Activated B cell treated with CpG ODN at 0.5 μM for 24 hours (primary cell): ENCODE results near the gene HCCS. TPM values are rescaled to one million over a fixed set of nuclear protein-coding genes. Genes with fewer than 3 reads are reported as not detected.

Source experiments
- ATAC-seq: fragments of 200-7000 bp; cut with Tn5 transposase; one replicate; pipeline ENCODE4 v1.10.0; 2021; ENCODE audit warnings: low read depth, mild to moderate bottlenecking, moderate library complexity
- CTCF ChIA-PET: fragments of 350-600 bp; sonication (Branson Sonifier 250); formaldehyde crosslinking; loops from one replicate; lab custom pipeline; 2021; ENCODE audit warnings: antibody characterized with exemption; lab: Charles Lee
- POLR2A ChIA-PET: fragments of 350-600 bp; sonication (Branson Sonifier 250); formaldehyde crosslinking; loops from one replicate; lab custom pipeline; 2021; ENCODE audit warnings: antibody characterized with exemption; lab: Charles Lee
- DNase-seq: peaks from one replicate; pipeline ENCODE4 v3.0.0; 2022
- H3K27ac Mint-ChIP-seq: one replicate; pipeline ENCODE4 v1.8.0; 2020; ENCODE audit warnings: mixed read lengths
- H3K27me3 Mint-ChIP-seq: one replicate; pipeline ENCODE4 v1.8.0; 2021; ENCODE audit warnings: mixed read lengths
- H3K36me3 Mint-ChIP-seq: one replicate; pipeline ENCODE4 v1.8.0; 2021; ENCODE audit warnings: low read depth, mixed read lengths
- H3K4me1 Mint-ChIP-seq: one replicate; pipeline ENCODE4 v1.8.0; 2021; ENCODE audit warnings: mixed read lengths
- H3K4me3 Mint-ChIP-seq: one replicate; pipeline ENCODE4 v1.8.0; 2020; ENCODE audit warnings: mild to moderate bottlenecking, mixed read lengths
- H3K9me3 Mint-ChIP-seq: one replicate; pipeline ENCODE4 v1.8.0; 2020; ENCODE audit warnings: mixed read lengths
- CTCF ChIP-seq: fragments of 200-600 bp; IDR thresholded peaks from one replicate; pipeline ENCODE4 v1.8.0; 2022; ENCODE audit warnings: antibody characterized with exemption, mild to moderate bottlenecking
- intact Hi-C: fragments of 100-400 bp; cut with micrococcal nuclease; formaldehyde crosslinking; loops from one replicate; pipeline ENCODE4 v1.15.1; 2024
- total RNA-seq: library from RNA; stranded (reverse); gene quantifications from 2 replicates; pipeline ENCODE4 v1.2.3, GENCODE V29; 2022

The HCCS gene
- 22.6 and 26.6 TPM in 2 replicates for total RNA-seq

- Mint-ChIP-seq H3K36me3 (peaks cover 25% of the 10 kb centered on the region), H3K4me1 (peaks cover 38% of the 10 kb centered on the region), H3K4me3 (peak within 1 kb of the TSS; percentile 92), H3K27me3 (no peaks in the 10 kb centered on the region), H3K27ac (peak within 1 kb of the TSS; percentile 94), H3K9me3 (no peaks in the 10 kb centered on the region)
- DNase-seq (peak; percentile 70), ATAC-seq (peak; percentile 87)
- ChIA-PET POLR2A (interaction anchor here (0.6 to 0.7 kb wide), 2 partner anchors 100 to 647 kb away, joined by 5 to 8 read pairs; partner anchors contain the start of gene MSL3), CTCF (no interaction called here)
- no peak for TF ChIP-seq CTCF
- intact Hi-C loops: loop anchor here (1.0 to 10.0 kb wide), 5 partner anchors 26 to 1126 kb away; partner anchors contain the start of genes CLCN4 and MSL3
Observed at GRCh38 chrX:11111037-11111851, at the start of gene HCCS. TSS of gene HCCS (plus strand) at chrX:11111332. CDS start at chrX:11112061, 729 bp downstream.

- ChIA-PET CTCF (no interaction called here), POLR2A (no interaction called here)
- ATAC-seq (no peak), DNase-seq (no peak)
- Mint-ChIP-seq H3K27ac (no peak overlapping the region), H3K27me3 (no peaks in the 10 kb centered on the region), H3K4me1 (no peaks in the 10 kb centered on the region), H3K9me3 (no peaks in the 10 kb centered on the region), H3K4me3 (no peak overlapping the region), H3K36me3 (no peaks in the 10 kb centered on the region)
- intact Hi-C loops: no loop called here
- no peak for TF ChIP-seq CTCF
Observed at GRCh38 chrX:11064276-11064675, 46.9 kb upstream of the HCCS start.

- Mint-ChIP-seq H3K27ac (no peak overlapping the region), H3K4me1 (no peaks in the 10 kb centered on the region), H3K9me3 (no peaks in the 10 kb centered on the region), H3K36me3 (no peaks in the 10 kb centered on the region), H3K27me3 (no peaks in the 10 kb centered on the region), H3K4me3 (no peak overlapping the region)
- POLR2A ChIA-PET: no interaction called here
- ATAC-seq (no peak), DNase-seq (no peak)
- TF ChIP-seq CTCF: no peak
- intact Hi-C loops: no loop called here
- CTCF ChIA-PET: no interaction called here
Observed at GRCh38 chrX:11064851-11065600, 46.1 kb upstream of the HCCS start.

GRCh38 chrX:11066812-11067211 is 44.3 kb upstream of the HCCS start:
- H3K4me1 Mint-ChIP-seq: no peaks in the 10 kb centered on the region
- H3K4me3 Mint-ChIP-seq: no peak overlapping the region
- no peak for TF ChIP-seq CTCF
- no peak overlapping the region for H3K27ac Mint-ChIP-seq
- no peaks in the 10 kb centered on the region for H3K9me3 Mint-ChIP-seq
- ChIA-PET POLR2A (no interaction called here), CTCF (no interaction called here)
- no peaks in the 10 kb centered on the region for H3K36me3 Mint-ChIP-seq
- no peak for DNase-seq
- intact Hi-C loops: no loop called here
- no peak for ATAC-seq
- no peaks in the 10 kb centered on the region for H3K27me3 Mint-ChIP-seq

GRCh38 chrX:11073381-11073780 is 37.8 kb upstream of the HCCS start:
- no peak for DNase-seq
- Mint-ChIP-seq H3K36me3 (no peaks in the 10 kb centered on the region), H3K27me3 (no peaks in the 10 kb centered on the region), H3K9me3 (no peaks in the 10 kb centered on the region), H3K4me3 (no peak overlapping the region), H3K27ac (no peak overlapping the region), H3K4me1 (no peaks in the 10 kb centered on the region)
- intact Hi-C loops: no loop called here
- ChIA-PET POLR2A (no interaction called here), CTCF (no interaction called here)
- ATAC-seq: no peak
- no peak for TF ChIP-seq CTCF
